Occipital lobe (tissue), 2 donors: ENCODE data around the gene NKAIN1. TPM values are rescaled to one million over a fixed set of nuclear protein-coding genes. Genes with fewer than 3 reads are reported as not detected.
"Not testable (repeated sequence)": the region's sequence is repeated elsewhere in the genome, so short reads cannot be mapped to it uniquely, and the experiment has no call there.

Source experiments
- DNase-seq: peaks from one replicate; lab custom pipeline; 2025; lab: John Stamatoyannopoulos, UW
- total RNA-seq: library from RNA; depleted of rRNA; stranded (reverse); fragments of >200 nt; gene quantifications from one replicate; pipeline ENCODE4 v1.2.3, GENCODE V29; 2014

The NKAIN1 gene
- total RNA-seq, 1 donor from 2014 or later, result 33.4 TPM

GRCh38 chr1:31154000-31154631 lies 85.6 kb downstream of the NKAIN1 start:
- DNase-seq, result no peak

- DNase-seq, result no peak
These were observed 86.3 kb downstream of the NKAIN1 start for GRCh38 chr1:31153423-31153822.

GRCh38 chr1:31152181-31152795 lies 87.4 kb downstream of the NKAIN1 start:
- DNase-seq, result no peak

- no peak for DNase-seq
These were observed 88.3 kb downstream of the NKAIN1 start for GRCh38 chr1:31151402-31151801.

GRCh38 chr1:31148409-31148808 lies 91.3 kb downstream of the NKAIN1 start:
- DNase-seq, result no peak

- DNase-seq, result no peak
These were observed 94.0 kb downstream of the NKAIN1 start for GRCh38 chr1:31145648-31146047.

- DNase-seq, result no peak
These were observed 95.2 kb downstream of the NKAIN1 start for GRCh38 chr1:31144442-31144841.

GRCh38 chr1:31143455-31143854 lies 96.2 kb downstream of the NKAIN1 start:
- DNase-seq, result no peak

GRCh38 chr1:31142406-31142805 lies 97.3 kb downstream of the NKAIN1 start:
- no peak for DNase-seq

- no peak for DNase-seq
These were observed 99.4 kb downstream of the NKAIN1 start for GRCh38 chr1:31140299-31140698.

GRCh38 chr1:31138797-31139521 lies 100.7 kb downstream of the NKAIN1 start:
- not testable (repeated sequence) for DNase-seq

GRCh38 chr1:31137873-31138272 lies 101.8 kb downstream of the NKAIN1 start:
- DNase-seq, result not testable (repeated sequence)

GRCh38 chr1:31135973-31136600 lies 103.6 kb downstream of the NKAIN1 start:
- DNase-seq, result no peak

GRCh38 chr1:31133368-31133767 lies 106.3 kb downstream of the NKAIN1 start:
- DNase-seq, result no peak

Other genes with a start within 250 kb of the NKAIN1 start
- 140 TPM for gene PUM1, start 174.2 kb downstream of the NKAIN1 start, total RNA-seq
- 102 TPM for gene SNRNP40, start 56.9 kb upstream of the NKAIN1 start, total RNA-seq
- gene ZCCHC17, start 57.1 kb upstream of the NKAIN1 start, total RNA-seq, result 36.0 TPM
- 93.1 TPM for gene FABP3, start 133.2 kb upstream of the NKAIN1 start, total RNA-seq
- 1.7 TPM for gene SERINC2, start 173.3 kb upstream of the NKAIN1 start, total RNA-seq